Activated T-cell treated with anti-CD3 and anti-CD28 coated beads for 24 hours (primary cell): ENCODE data around the gene TEKT4.
"Not testable (repeated sequence)": the region's sequence is repeated elsewhere in the genome, so short reads cannot be mapped to it uniquely, and the experiment has no call there.

Experiments used
- DNase-seq: peaks from one replicate; pipeline ENCODE4 v3.0.0-alpha.2; 2020; ENCODE audit warnings: low read depth

The TEKT4 gene

GRCh38 chr2:94871226-94872087 is at the start of gene TEKT4:
TSS of gene TEKT4 (plus strand) at chr2:94871430. CDS start at chr2:94871580, 150 bp downstream.
- DNase-seq: no peak

GRCh38 chr2:94839224-94839623 is 32.0 kb upstream of the TEKT4 start:
- DNase-seq: not testable (repeated sequence)

DNA sequence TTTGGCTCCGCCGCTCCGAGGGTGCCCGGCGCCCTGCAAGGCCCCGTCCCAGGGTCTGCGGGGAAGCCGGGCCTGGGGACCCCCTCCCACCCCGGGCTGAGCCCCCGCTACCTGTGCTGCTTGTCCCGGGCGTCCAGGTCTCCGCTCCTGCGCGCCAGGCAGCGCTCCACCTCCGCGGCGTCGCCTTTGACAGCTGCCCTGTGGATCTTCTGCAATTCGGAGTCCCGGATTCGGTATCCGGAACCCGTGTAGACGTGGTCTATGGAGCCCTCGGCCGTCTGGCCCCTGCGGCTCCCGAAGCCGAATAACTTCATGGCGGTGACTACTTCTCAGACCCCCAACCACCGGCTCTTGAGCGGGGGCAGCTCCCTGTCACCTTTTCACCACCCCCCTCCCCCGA is 14.4 kb upstream of the TEKT4 start:
- DNase-seq: not testable (repeated sequence)

DNA sequence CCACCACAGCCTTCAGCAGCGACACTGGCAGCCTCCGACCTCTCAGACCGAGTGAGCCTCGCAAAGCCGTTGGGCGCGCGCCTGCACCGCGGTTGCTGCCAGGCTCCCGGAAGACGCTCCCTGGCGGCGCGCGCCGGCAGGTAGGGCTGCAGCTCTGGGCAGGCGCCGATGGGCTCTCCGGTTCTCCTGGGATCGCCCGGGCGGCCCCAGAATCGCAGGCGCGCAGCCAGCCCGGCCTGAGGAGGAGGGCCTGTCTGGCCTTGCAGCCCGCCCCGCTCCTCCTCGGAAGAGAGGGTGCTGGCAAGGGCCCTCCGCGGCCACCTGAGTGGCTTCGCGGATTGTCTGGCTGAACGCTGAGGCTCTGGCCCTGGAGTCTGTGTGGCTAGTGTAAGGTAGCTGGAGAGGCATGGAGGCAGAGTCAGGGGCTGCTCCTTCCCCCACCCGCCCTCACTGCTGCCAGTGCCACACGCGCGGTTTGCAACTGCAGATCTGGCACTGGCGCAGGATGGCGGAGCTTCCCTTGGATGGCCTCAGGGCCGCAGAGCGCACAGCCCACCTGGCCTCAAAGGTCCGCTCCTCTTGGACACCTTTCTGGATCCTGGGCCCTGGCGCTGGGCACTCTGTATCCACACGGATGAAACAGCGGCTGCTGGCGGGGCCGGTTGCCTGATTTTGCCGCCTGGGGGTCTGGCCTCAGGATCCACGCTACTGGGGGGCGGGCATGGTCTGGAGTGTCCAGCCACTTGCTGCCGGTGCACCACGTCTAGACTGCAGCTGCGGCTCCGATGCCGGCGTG is 13.7 kb upstream of the TEKT4 start:
- DNase-seq: not testable (repeated sequence)

GRCh38 chr2:94858163-94858888 is 12.9 kb upstream of the TEKT4 start:
- DNase-seq: not testable (repeated sequence)

- DNase-seq: no peak
Observed at GRCh38 chr2:94861308-94862152, 9.7 kb upstream of the TEKT4 start.

GRCh38 chr2:94862903-94863302 is 8.3 kb upstream of the TEKT4 start:
- not testable (repeated sequence) for DNase-seq

DNA sequence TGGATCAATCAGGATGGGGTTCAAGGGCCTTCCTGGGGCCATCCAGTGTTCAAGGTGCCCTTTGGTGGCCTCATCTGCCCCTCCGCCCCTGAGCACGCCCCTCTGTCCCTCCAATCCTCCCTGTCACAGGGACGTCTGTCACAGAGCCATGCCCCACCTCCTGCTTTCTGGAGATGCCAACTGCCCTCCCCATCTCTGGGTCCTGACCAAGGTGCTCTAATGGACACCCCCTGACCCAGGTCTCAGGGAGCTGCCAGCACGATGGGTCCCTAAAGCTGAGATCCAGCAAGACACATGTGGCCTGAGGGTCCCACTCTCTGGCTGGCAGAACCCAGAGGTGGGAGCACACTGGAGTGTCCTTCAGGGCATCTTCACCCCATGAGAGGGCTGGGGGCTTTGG is 2.1 kb upstream of the TEKT4 start:
- no peak for DNase-seq

- no peak for DNase-seq
Observed at GRCh38 chr2:94869552-94870439, 1.4 kb upstream of the TEKT4 start.

- no peak for DNase-seq
Observed at GRCh38 chr2:94870440-94871225, 597 bp upstream of the TEKT4 start.

GRCh38 chr2:94872088-94872618 is 923 bp downstream of the TEKT4 start:
- no peak for DNase-seq

DNA sequence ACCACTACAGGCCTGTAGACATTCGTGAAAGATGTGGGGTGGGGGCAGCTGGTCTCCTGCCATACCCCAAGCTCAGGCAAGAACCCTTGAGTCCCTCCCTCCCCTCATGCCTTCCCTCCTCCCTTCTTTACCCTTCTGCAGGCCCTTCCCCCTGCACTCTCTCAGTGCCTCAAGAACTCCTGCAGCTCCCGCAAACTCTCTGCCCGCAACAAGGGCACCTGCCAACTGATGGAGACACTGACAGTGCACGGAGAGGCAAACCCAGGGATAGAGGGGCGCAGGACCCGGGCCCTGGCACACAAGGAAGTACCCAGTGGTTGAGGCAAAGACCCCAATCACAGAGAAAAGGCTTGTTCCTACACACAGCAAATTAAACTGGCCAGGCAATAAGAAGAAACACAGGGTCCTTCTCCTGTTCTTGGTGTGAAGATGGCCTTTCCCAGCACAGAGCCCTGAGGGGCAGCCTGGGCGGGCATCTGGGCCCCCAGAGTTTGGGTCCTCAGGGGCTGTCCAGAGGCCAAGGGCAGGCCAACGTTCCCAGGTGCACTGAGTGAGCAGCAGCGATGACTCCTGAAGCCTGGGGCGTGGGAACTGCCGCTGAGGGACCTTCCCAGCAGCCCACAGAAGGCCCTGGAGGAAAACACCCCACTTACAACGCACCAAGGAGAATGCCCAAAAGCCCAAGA is 1.6 kb downstream of the TEKT4 start:
- no peak for DNase-seq

GRCh38 chr2:94873362-94874276 is 2.4 kb downstream of the TEKT4 start:
- no peak for DNase-seq

DNA sequence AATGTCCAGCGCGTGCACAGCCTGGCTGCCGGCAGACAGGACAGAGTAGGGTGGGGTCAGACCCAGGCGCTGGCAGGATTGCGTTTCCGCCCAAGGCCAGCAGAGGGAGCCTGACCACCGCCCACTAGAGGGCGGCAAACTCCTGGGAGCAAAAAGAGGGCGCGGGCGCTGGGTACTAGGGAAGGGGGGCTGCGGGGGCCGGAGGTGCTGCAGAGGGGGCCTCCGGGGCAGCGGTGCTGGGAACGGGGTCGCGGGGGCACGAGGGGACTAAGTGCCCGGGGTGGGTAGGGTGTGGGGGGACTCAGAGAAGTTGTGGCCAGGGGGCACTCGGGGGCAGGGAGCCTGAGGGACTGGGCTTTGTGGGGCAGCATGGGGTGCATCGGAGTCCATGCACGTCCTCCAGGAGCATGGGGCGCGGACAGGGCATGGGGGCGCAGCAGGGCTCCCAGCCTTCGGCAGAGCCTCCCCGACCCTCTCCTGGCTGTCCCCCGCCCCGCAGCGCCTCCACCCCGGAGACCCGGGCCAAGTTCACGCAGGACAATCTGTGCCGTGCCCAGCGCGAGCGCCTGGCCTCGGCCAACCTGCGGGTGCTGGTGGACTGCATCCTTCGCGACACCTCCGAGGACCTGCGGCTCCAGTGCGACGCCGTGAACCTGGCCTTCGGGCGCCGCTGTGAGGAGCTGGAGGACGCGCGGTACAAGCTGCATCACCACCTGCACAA is 3.2 kb downstream of the TEKT4 start:
- DNase-seq: peak; percentile 56

DNA sequence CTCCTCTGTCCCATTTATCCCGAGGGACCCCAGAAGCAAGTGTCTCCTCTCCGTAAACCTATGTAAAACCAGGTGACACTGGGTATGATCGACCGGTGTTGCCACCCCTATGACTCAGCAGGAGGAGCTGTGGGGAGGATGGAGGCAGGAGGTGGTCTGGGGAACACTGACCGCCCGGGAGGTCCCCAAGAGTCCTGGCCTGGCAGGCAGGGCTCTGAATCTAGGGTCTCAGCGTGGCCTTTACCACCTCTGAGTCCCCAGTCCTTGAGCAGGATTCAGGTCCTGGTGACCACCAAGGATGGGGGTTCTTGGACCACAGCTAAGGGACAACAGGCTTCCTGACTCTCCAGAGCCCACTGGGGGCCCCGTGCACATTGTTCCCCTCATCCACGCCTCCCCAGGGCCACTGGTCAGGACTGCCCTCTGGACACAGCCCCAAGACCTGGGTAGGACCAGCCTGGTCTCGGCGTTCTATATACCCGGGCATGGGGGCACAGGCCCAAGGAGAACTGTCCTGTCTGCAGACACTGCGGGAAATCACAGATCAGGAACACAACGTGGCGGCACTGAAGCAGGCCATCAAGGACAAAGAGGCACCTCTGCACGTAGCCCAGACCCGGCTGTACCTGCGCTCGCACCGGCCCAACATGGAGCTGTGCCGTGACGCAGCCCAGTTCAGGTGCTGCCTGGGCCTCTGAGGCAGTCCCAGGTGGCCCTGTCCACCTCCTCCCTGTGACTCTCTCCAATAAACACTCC is 4.0 kb downstream of the TEKT4 start:
- DNase-seq: no peak

GRCh38 chr2:94875820-94876522 is 4.7 kb downstream of the TEKT4 start:
- no peak for DNase-seq
